IMR-90 (cell line): Measurements from ENCODE around the gene CHIT1. TPM values are rescaled to one million over a fixed set of nuclear protein-coding genes. Genes with fewer than 3 reads are reported as not detected.

ENCODE experiments used
- ATAC-seq: fragments of 200-7000 bp; cut with Tn5 transposase; 2 replicates; pipeline ENCODE4 v1.9.1; 2020; ENCODE audit warnings: low read depth, mild to moderate bottlenecking, moderate library complexity
- BruUV-seq: library from RNA; stranded (reverse); fragments of 400-500 nt; replicated peaks from 2 replicates; lab custom pipeline; 2021; lab: Mats Ljungman, UMichigan
- CTCF ChIA-PET: fragments of 300-600 bp; formaldehyde crosslinking; extraction: SDS; loops from one replicate; lab custom pipeline; 2021; ENCODE audit warnings: antibody characterized with exemption; lab: Yijun Ruan, JAX
- POLR2A ChIA-PET: fragments of 300-600 bp; sonication (Branson Sonifier 250); formaldehyde crosslinking; loops from one replicate; lab custom pipeline; 2022; ENCODE audit warnings: antibody characterized with exemption; ENCODE audit not compliant: unreplicated experiment; lab: Charles Lee
- DNase-seq: peaks from one replicate; pipeline ENCODE4 v3.0.0; 2013
- H2AFZ ChIP-seq: replicated peaks from 2 replicates; pipeline ENCODE3; 2013; ENCODE audit warnings: low read length, mild to moderate bottlenecking; ENCODE audit not compliant: poor library complexity
- H2AK5ac ChIP-seq: 2 replicates; pipeline ENCODE4 v1.6.1; 2013; ENCODE audit warnings: low read depth, low read length, inconsistent platforms
- H2AK9ac ChIP-seq: replicated peaks from 2 replicates; pipeline ENCODE3; 2013; ENCODE audit warnings: mild to moderate bottlenecking, low read depth, low read length, moderate library complexity; ENCODE audit not compliant: poor library complexity
- H2BK120ac ChIP-seq: 2 replicates; pipeline ENCODE4 v1.6.1; 2013; ENCODE audit warnings: low read depth, low read length, inconsistent platforms
- H2BK15ac ChIP-seq: 3 replicates; pipeline ENCODE4 v1.6.1; 2013; ENCODE audit warnings: low read depth, low read length, inconsistent platforms
- H2BK20ac ChIP-seq: 2 replicates; pipeline ENCODE4 v1.6.1; 2013; ENCODE audit warnings: low read depth, mild to moderate bottlenecking, inconsistent platforms, low read length, moderate library complexity
- H2BK5ac ChIP-seq: 2 replicates; pipeline ENCODE4 v1.6.1; 2013; ENCODE audit warnings: mild to moderate bottlenecking, low read depth, low read length, inconsistent platforms; ENCODE audit not compliant: poor library complexity, severe bottlenecking
- H3K14ac ChIP-seq: replicated peaks from 2 replicates; pipeline ENCODE4 v1.6.1; 2013; ENCODE audit warnings: low read depth, low read length, inconsistent platforms
- H3K18ac ChIP-seq: 2 replicates; pipeline ENCODE4 v1.6.1; 2013; ENCODE audit warnings: low read depth, low read length, control low read depth
- H3K23ac ChIP-seq: 2 replicates; pipeline ENCODE4 v1.6.1; 2013; ENCODE audit warnings: low read depth, low read length, inconsistent platforms
- H3K27ac ChIP-seq: 2 replicates; pipeline ENCODE4 v1.5.1; 2013; ENCODE audit warnings: mild to moderate bottlenecking, control low read depth, low read length; ENCODE audit not compliant: insufficient read depth
- H3K27me3 ChIP-seq: 2 replicates; pipeline ENCODE4 v1.6.1; 2013; ENCODE audit warnings: low read length; ENCODE audit not compliant: control insufficient read depth, insufficient read depth
- H3K36me3 ChIP-seq: 2 replicates; pipeline ENCODE4 v1.6.1; 2013; ENCODE audit warnings: low read length, mixed read lengths; ENCODE audit not compliant: control insufficient read depth, insufficient read depth
- H3K4ac ChIP-seq: 2 replicates; pipeline ENCODE4 v1.6.1; 2013; ENCODE audit warnings: low read depth, low read length, inconsistent platforms
- H3K4me1 ChIP-seq: 2 replicates; pipeline ENCODE4 v1.6.1; 2013; ENCODE audit warnings: low read length, mixed read lengths; ENCODE audit not compliant: control insufficient read depth, insufficient read depth
- H3K4me2 ChIP-seq: 2 replicates; pipeline ENCODE4 v1.6.1; 2013; ENCODE audit warnings: low read depth, mild to moderate bottlenecking, control low read depth, low read length, moderate library complexity
- H3K4me3 ChIP-seq: 2 replicates; pipeline ENCODE4 v1.5.1; 2013; ENCODE audit warnings: low read depth, mild to moderate bottlenecking, control low read depth, low read length, moderate library complexity; ENCODE audit not compliant: insufficient read depth
- H3K56ac ChIP-seq: 2 replicates; pipeline ENCODE4 v1.6.1; 2013; ENCODE audit warnings: low read length, inconsistent platforms; ENCODE audit not compliant: insufficient read depth; ENCODE audit errors: extremely low read depth
- H3K79me1 ChIP-seq, 2 experiments: 2 replicates each; pipeline ENCODE4 v1.6.1; 2013; ENCODE audit warnings: low read length in 2 of 2, inconsistent platforms in 1 of 2, low read depth in 1 of 2
- H3K9ac ChIP-seq: 2 replicates; pipeline ENCODE4 v1.6.1; 2013; ENCODE audit warnings: low read depth, low read length, control low read depth
- H3K9me1 ChIP-seq: 2 replicates; pipeline ENCODE4 v1.6.1; 2013; ENCODE audit warnings: low read length, inconsistent platforms; ENCODE audit not compliant: insufficient read depth
- H3K9me3 ChIP-seq: 2 replicates; pipeline ENCODE4 v1.6.1; 2013; ENCODE audit warnings: low read length; ENCODE audit not compliant: control insufficient read depth, insufficient read depth
- H4K20me1 ChIP-seq: 2 replicates; pipeline ENCODE4 v1.6.1; 2013; ENCODE audit warnings: low read length, inconsistent platforms; ENCODE audit not compliant: insufficient read depth
- H4K5ac ChIP-seq: 2 replicates; pipeline ENCODE4 v1.6.1; 2013; ENCODE audit warnings: mild to moderate bottlenecking, low read depth, low read length, control low read depth
- H4K8ac ChIP-seq, 2 experiments: 2 replicates each; pipeline ENCODE4 v1.6.1; 2013; ENCODE audit warnings: low read depth in 2 of 2, low read length in 2 of 2, control low read depth in 1 of 2, inconsistent platforms in 1 of 2
- H4K91ac ChIP-seq: 2 replicates; pipeline ENCODE4 v1.6.1; 2013; ENCODE audit warnings: low read depth, low read length, inconsistent platforms; ENCODE audit not compliant: insufficient read depth
- BHLHE40 ChIP-seq: fragments of 150-350 bp; IDR thresholded peaks from 2 replicates; pipeline ENCODE4 v1.6.1; 2016; ENCODE audit warnings: mild to moderate bottlenecking, low read depth, low read length
- MAFK ChIP-seq: IDR thresholded peaks from 2 replicates; pipeline ENCODE4 v1.6.1; 2012; ENCODE audit warnings: low read depth, low read length, improper control_type of control experiment
- MAZ ChIP-seq: IDR thresholded peaks from 2 replicates; pipeline ENCODE4 v1.6.1; 2012; ENCODE audit warnings: low read depth, mild to moderate bottlenecking, low read length, improper control_type of control experiment, moderate library complexity, borderline replicate concordance
- NFE2L2 ChIP-seq: fragments of 150-350 bp; IDR thresholded peaks from 2 replicates; pipeline ENCODE4 v1.6.1; 2016; ENCODE audit warnings: low read depth, mild to moderate bottlenecking, low read length
- POLR2A ChIP-seq: IDR thresholded peaks from 2 replicates; pipeline ENCODE4 v1.6.1; 2012; ENCODE audit warnings: mild to moderate bottlenecking, low read depth, low read length
- RAD21 ChIP-seq: IDR thresholded peaks from 2 replicates; pipeline ENCODE4 v1.6.1; 2012; ENCODE audit warnings: low read length, improper control_type of control experiment
- RFX5 ChIP-seq: IDR thresholded peaks from 2 replicates; pipeline ENCODE4 v1.8.0; 2012; ENCODE audit warnings: low read depth, mild to moderate bottlenecking, low read length, moderate library complexity
- USF2 ChIP-seq: fragments of 150-350 bp; IDR thresholded peaks from 2 replicates; pipeline ENCODE4 v1.6.1; 2017; ENCODE audit warnings: mild to moderate bottlenecking, antibody characterized with exemption, low read length, low read depth
- WGBS, 2 experiments: methylation state at CpG; one replicate each; pipeline versions ENCODE4 v1.1.5 to v1.1.7; 2013; ENCODE audit warnings: missing lambda C conversion rate in 2 of 2; ENCODE audit not compliant: insufficient read length in 1 of 2; ENCODE audit errors: extremely low coverage in 2 of 2; 5-methylcytosine and 5-hydroxymethylcytosine counted together
- dilution Hi-C: fragments of 300-500 bp; cut with HindIII; formaldehyde crosslinking; loops from one replicate; pipeline ENCODE4 v1.14.3; 2018; ENCODE audit warnings: low sequenced_read_pairs; ENCODE audit not compliant: unreplicated experiment
- in situ Hi-C: fragments of 300-500 bp; cut with MboI; formaldehyde crosslinking; loops from 3 replicates; pipeline ENCODE4 v1.14.3; 2019; ENCODE audit warnings: low sequenced_read_pairs, inconsistent platforms, mixed read lengths
- intact Hi-C: fragments of 100-400 bp; cut with micrococcal nuclease; formaldehyde crosslinking; loops from 2 replicates; pipeline ENCODE4 v1.10.0; 2022
- polyA plus RNA-seq, 3 experiments: library from polyadenylated mRNA; depleted of rRNA; stranded (reverse); fragments of >200 nt; gene quantifications; 2 replicates each; pipeline ENCODE4 v1.2.3, GENCODE V29; 2012; ENCODE audit warnings: low replicate concordance in 1 of 3
- total RNA-seq: library from RNA; depleted of rRNA; stranded (reverse); fragments of >200 nt; gene quantifications from 2 replicates; pipeline ENCODE4 v1.2.3, GENCODE V29; 2012

CHIT1 gene
- total and polyA plus RNA-seq, 2 of the 4 experiments (the other 2 are of a cell fraction), result not detected

- H2AK5ac ChIP-seq, result no peak overlapping the region
- no peak overlapping the region for H3K4me3 ChIP-seq
- ATAC-seq (no peak), DNase-seq (no peak)
- H2BK15ac ChIP-seq, result no peak overlapping the region
- H3K23ac ChIP-seq, result no peak overlapping the region
- no peak overlapping the region for H4K91ac ChIP-seq
- H3K27me3 ChIP-seq, result peaks cover 20% of the 10 kb centered on the region
- 83% methylated on average over 4 of the region's 10 CpGs; no CpG with 5 or more reads in 1 of the 2 experiments for WGBS, 2 experiments
- H3K9ac ChIP-seq, result no peak overlapping the region
- BruUV-seq, result no TSS peak
- POLR2A ChIA-PET, result no interaction called here
- intact Hi-C loops, result no loop called here
- H3K27ac ChIP-seq, result no peak overlapping the region
- no peak overlapping the region for H3K18ac ChIP-seq
- CTCF ChIA-PET, result interaction anchor here (1.0 kb wide), 1 partner anchor 13 kb away, joined by 4 read pairs; no protein-coding TSS in a partner anchor
- H2AFZ ChIP-seq, result no peak overlapping the region
- no peaks in the 10 kb centered on the region for H3K79me1 ChIP-seq
- no peaks in the 10 kb centered on the region for H3K36me3 ChIP-seq
- H4K5ac ChIP-seq, result no peak overlapping the region
- no peak overlapping the region for H2AK9ac ChIP-seq
- H4K20me1 ChIP-seq, result no peaks in the 10 kb centered on the region
- H3K9me1 ChIP-seq, result no peaks in the 10 kb centered on the region
- no peak overlapping the region for H2BK120ac ChIP-seq
- no peak overlapping the region for H2BK5ac ChIP-seq
- H3K9me3 ChIP-seq, result no peaks in the 10 kb centered on the region
- in situ Hi-C loops, result no loop called here
- H3K4me2 ChIP-seq, result no peak overlapping the region
- H2BK20ac ChIP-seq, result no peak overlapping the region
- no peak overlapping the region for H4K8ac ChIP-seq
- TF ChIP-seq USF2 (no peak), BHLHE40 (no peak), NFE2L2 (no peak), RFX5 (no peak), MAFK (no peak), POLR2A (no peak), MAZ (no peak), RAD21 (no peak)
- H3K4ac ChIP-seq, result no peak overlapping the region
- peaks cover 3% of the 10 kb centered on the region; the same call in 1 of the 2 replicates for H3K4me1 ChIP-seq
- H3K14ac ChIP-seq, result no peak overlapping the region
- dilution Hi-C loops, result no loop called here
- H3K56ac ChIP-seq, result no peak overlapping the region
Measured at GRCh38 chr1:203185061-203185461, 44.4 kb downstream of the CHIT1 start.
